Stimulated activated CD4-positive, alpha-beta T cell treated with anti-CD3 and anti-CD28 coated beads, Interleukin-15, amount 100 ng/mL, for 48 hours (primary cell): ENCODE data around the gene TAS2R60.
"Not testable (repeated sequence)": the region's sequence is repeated elsewhere in the genome, so short reads cannot be mapped to it uniquely, and the experiment has no call there.

Source experiments
- DNase-seq, 2 donors: peaks; one replicate each; pipeline ENCODE4 v3.0.0-alpha.2; 2020; ENCODE audit warnings: low read depth in 2 of 2

The TAS2R60 gene

GRCh38 chr7:143444063-143444782 lies 970 bp downstream of the TAS2R60 start:
- DNase-seq = no peak

DNA sequence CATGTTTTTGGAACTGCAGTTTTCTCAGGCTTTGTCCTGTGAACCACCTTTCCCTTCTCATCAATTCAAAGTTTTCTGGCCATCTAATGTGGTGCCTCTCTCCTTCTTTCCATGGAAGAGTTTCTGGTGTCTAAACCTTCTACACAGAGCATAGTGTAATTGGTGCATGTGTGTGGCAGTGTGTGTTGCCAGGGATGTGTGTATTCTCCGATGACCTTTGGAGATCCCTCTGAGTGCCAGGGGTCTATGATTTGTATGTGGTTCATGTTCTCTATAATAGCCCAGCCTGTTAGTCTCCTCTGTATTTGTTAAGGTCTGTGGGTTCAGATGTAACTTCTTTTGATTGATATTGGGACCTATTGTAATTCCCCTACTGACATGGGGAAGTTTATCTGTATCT lies 1.5 kb downstream of the TAS2R60 start:
- no peak for DNase-seq

DNA sequence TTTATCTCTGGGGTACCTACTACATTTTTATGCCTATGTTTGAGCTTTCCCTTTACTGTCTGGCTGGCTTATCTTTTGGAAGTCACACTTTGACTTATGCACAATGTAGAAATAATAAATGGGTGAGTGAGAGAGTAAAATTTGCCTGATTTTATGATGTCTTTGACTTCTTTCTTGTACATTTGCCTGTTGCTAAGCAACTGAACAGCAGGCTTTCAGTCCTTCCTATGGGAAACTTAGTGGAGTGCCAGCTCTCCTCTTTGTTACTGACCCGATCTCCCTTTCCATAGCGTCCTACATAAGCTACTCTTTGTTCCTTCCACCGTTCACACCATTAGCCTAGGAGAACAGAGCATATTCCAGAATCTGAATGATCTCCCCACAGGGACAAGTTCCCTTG lies 4.2 kb downstream of the TAS2R60 start:
- no peak for DNase-seq

- no peak for DNase-seq
Observed at GRCh38 chr7:143448429-143448828, 5.2 kb downstream of the TAS2R60 start.

- no peak for DNase-seq
Observed at GRCh38 chr7:143449793-143450192, 6.5 kb downstream of the TAS2R60 start.

DNA sequence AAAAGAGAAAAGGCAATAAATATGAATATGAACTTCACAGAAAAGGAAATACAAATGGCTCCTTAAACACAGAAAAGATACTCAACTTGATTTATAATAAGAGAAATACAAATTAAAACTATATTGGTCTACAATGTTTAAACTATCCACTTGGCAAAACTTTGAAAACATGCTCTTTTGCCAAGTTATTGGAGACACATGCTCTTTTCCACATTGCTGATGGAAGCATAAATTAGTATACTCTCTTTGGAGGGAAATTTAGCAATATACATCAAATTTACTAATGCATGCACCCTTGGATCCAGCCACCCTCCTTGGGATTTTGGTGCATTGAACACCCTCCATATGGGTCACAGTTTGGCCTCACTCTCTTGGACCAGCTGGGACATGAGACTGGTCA lies 7.9 kb downstream of the TAS2R60 start:
- DNase-seq = no peak

DNA sequence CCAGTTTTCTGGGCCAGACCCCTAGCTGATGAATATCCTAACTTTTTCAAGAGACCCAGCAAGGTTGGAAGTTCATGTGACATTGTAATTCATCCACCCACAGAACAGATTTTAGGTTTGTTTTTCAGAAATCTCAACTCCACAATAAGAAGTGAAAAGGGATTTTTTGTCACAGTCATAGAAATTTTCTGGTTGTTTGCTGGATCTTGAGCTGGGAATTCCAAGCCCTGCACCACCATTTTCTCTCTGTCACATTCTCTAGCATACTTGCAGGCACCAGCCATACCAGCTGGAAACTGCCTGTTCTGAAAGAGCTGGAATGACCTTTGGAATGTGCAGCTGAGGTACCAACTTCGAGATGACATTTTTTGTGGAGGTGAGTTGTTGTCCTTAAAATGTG lies 8.5 kb downstream of the TAS2R60 start:
- no peak for DNase-seq

DNA sequence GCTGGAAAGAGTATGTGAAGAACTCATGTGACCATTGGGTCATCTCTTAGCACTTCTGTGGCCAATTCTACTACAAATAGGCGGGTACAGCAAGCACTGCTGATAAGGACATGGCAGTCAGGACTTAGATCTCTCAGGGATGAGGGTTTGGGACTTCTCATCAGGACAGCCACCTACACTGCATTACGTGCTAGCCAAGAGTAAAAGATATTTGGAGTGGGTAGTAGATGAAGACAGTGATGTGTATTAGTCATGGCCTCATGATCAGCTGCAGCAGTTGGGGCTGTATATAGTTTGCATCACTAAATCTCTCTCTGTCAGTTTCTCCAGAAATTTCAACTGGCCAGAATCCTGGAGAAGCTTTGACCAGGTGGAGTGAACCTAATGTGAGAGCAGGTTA lies 9.2 kb downstream of the TAS2R60 start:
- no peak for DNase-seq

- DNase-seq = no peak
Observed at GRCh38 chr7:143454091-143454680, 10.9 kb downstream of the TAS2R60 start.

DNA sequence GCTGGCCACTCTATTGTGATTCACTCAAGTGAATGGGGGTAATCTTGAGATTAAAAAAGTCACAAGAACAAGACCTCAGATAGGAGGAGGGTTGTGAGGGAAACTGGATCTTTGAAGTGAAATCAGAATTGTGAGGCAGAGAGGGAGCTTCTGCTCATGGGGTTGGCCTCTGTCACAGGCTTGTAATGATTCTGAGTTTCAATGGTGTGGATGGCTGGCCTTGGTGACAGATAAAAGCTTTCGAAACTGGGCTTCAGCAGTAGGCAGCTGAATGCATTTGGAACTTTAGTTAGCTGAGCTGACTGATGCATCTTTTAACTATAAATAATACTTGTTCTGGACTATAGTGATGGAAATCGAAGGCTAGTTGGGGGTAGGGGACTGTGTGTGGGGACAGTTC lies 12.2 kb downstream of the TAS2R60 start:
- DNase-seq = no peak

GRCh38 chr7:143455942-143456341 lies 12.7 kb downstream of the TAS2R60 start:
- DNase-seq = no peak

DNA sequence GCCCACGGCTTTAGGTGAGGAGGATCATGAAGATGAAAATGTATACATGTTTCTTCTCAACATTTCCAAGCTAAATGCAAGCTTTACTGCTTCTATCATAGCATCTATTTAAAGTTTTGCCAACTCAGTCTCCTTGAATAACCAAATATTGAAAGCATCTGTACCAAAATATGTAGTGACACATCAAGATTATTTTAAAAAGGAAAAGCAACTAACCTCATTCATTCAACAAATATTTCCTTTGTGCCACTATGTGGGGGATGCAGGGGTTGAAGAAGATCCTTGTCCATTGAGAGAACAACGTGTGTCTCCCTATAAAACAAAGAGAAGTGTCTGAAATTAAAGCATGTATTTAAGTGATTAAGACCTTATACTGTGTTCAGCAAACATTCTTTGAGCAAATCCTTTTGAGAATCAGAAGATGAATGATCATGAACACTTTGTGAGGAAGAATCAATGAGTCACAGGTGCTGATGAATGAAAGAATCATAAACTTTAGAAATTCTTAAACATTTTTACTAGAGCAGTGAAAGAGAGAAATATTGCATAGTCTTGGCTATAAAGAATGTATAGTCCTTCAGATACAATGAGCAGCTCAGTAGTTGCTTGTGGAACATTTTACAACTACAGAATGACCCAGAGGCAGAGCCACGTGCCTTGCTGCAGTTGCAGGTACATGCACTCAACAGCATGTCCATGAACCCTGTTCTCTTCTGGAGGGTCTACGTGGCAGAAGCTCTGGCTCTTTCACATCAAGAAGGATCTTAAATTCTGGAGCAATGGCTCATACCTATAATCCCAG lies 13.9 kb downstream of the TAS2R60 start:
- DNase-seq = no peak

- no peak for DNase-seq
Observed at GRCh38 chr7:143458263-143458662, 15.0 kb downstream of the TAS2R60 start.

DNA sequence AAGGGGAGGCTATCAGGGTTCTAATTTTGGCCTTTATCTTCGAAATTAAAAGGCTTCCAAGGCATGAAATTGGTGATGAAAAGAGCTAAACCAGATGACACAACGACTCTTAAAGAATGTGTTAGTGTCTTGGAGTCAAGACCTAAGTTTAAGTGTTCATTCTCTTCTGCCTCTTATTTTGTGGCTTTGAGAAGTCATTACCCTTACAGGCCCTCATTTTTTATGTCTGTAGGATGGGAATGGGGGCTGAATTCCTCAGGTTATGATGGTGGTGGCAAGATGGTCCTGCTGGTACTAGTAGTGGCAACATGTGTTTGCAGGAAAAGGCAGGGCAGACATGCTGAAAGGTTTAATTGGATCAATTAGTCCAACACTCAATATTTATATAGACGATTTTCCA lies 15.4 kb downstream of the TAS2R60 start:
- no peak for DNase-seq

GRCh38 chr7:143459359-143459758 lies 16.1 kb downstream of the TAS2R60 start:
- DNase-seq = no peak

DNA sequence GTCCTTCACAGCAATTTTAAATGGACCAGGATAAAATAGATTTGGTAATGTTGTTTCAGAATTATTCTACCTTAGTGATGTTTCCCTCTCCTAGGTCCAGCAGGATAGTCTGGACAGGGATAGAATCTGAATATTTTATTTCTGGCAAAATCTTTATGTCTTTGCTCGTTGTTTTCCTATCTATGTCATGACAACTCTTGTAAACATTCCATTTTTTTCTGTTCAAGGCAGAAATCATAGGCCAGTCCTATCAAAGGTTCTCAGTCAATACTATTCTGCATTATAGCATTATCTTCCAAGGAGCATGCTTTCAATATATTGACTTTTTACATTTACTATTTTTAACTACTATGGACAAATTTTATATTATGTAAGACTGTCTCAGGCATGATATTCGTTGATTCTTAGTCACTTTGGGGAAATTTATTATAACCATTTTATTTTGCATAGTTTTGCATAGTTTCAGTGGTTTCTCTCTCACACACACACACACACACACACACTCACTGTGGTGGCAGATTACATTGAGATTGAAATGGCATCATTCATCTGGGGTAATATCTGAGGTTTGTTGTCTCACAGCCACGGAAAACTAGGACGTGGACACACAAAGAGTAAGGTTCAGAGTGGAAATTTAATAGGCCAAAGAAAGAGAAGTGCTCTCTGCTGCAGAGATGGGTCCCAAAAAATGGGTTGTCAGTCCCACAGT lies 17.2 kb downstream of the TAS2R60 start:
- no peak for DNase-seq

DNA sequence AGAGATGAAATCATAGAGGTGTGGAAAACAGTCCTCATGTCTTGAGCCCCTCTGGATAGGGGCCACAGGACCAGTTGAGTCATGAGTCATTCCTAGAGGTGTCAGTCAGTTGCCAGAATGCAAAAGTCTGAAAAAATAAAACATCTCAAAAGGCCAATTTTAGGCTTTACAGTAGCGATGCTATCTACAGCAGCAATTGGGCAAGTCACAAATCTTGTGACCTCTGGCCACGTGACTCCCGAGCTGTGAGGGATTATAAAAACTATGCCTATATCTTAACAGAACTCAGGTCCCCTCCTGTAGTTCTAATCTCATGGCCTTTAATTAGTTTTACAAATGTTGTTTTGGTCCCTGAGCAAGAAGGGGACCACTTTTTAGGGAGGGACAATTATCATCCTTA lies 18.8 kb downstream of the TAS2R60 start:
- no peak for DNase-seq

- no peak for DNase-seq
Observed at GRCh38 chr7:143463556-143463955, 20.3 kb downstream of the TAS2R60 start.

DNA sequence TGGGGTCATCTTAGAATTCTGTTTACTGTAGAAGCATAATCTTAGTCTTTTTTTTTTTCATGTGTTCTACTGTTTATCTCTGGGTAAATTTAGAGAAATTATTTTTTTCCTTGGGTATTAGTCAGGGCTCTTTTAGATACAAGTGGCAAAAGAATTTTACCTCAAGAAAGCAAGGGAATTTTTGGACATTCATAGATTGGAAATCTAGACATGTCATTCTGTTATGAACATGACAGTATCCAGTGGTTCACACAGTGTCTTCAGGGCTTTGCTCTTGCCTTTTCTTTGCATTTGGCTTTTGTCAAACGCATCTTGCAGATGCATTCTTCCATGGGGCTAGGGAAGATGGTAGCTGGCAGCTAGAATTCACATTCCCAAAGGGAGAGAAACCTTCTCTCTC lies 20.7 kb downstream of the TAS2R60 start:
- DNase-seq = no peak

DNA sequence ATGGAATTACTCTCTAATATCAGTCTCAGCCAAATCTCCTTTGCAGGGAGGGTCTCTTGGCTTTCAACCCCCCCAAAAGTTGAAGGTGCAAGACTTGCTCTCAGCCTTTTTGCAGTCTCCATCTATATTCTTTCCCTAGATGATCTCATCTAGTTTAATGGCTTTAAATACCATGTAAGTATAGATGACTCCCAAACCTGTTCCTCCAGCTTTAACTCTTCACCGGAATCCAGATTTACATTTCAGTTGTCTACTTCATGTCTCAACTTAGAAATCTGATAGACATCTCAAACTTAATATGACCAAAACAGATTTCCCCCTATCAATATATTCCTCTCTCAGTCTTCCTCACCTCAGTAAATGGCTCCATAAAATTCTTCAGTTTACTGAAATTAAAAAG lies 24.5 kb downstream of the TAS2R60 start:
- DNase-seq = no peak

DNA sequence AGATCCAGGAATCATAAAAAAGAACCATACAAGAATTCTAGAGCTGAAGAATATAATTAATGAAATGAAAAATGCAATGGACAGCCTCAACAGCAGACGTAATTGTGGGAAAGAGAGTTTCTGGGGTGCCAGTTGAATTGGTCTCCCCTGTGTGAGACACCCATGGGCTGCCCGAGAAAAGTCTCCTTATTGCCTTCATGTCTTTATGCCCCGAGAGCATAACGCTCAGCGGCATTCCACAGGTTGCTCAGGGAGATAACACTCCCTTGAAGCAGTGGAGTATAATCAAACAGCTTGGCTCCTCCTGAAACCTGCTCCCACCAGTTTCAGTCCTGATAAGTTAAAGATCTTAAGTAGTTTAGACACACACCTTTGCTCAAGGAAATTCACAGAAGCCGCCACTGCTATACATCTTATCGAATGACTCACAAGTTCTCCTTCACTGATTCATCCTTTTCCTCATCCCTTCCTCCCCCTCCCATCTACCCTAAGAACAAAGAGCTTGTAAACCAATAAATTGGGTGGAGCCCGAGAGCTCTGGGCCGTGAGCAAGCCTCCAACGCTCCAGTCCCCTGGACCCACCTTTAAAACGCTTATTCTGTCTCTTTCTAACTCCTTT lies 28.9 kb downstream of the TAS2R60 start:
- DNase-seq = not testable (repeated sequence)
